ENCODE results near the gene MUCL1.

MUCL1 gene

GRCh38 chr12:54865683-54866324 lies 11.5 kb downstream of the MUCL1 start:
- Histone ChIP-seq H3K18ac (ENCODE audit: low read depth in 1 of 2, low read length in 2 of 2) (no peak overlapping the region), H4K8ac (ENCODE audit: low read length) (no peak overlapping the region), H3K14ac (ENCODE audit: low read length in 2 of 2) (no peak overlapping the region), H3K4me3 (ENCODE audit: insufficient read depth in 1 of 2, low read depth in 1 of 2, low read length in 2 of 2) (no peak overlapping the region), H2BK120ac (ENCODE audit: low read depth, low read length) (no peak overlapping the region), H2BK15ac (ENCODE audit: low read depth, poor library complexity, severe bottlenecking) (no peak overlapping the region), H3K4ac (ENCODE audit: low read depth in 1 of 2, low read length in 2 of 2) (no peak overlapping the region), H4K91ac (ENCODE audit: low read length) (no peak overlapping the region), H3K9ac (ENCODE audit: low read length) (no peak overlapping the region), H3K4me1 (ENCODE audit: control insufficient read depth, insufficient read depth, low read depth, low read length) (no peaks in the 10 kb centered on the region), H2BK12ac (ENCODE audit: low read length in 2 of 2) (no peak overlapping the region), H3K23ac (ENCODE audit: low read length in 2 of 2) (no peak overlapping the region), H3K4me2 (ENCODE audit: low read length, poor library complexity, severe bottlenecking) (no peak overlapping the region), H3K79me1 (replicated peaks; ENCODE audit: low read length, poor library complexity, severe bottlenecking) (no peaks in the 10 kb centered on the region), H3K36me3 (ENCODE audit: control insufficient read depth in 1 of 2, insufficient read depth in 2 of 2, low read depth in 1 of 2, low read length in 2 of 2) (no peaks in the 10 kb centered on the region), H3K27ac (ENCODE audit: low read length, poor library complexity, severe bottlenecking) (no peak overlapping the region), H3K27me3 (ENCODE audit: control insufficient read depth in 1 of 2, insufficient read depth in 1 of 2, low read length in 2 of 2) (no peaks in the 10 kb centered on the region), H2AK5ac (ENCODE audit: low read length, severe bottlenecking) (no peak overlapping the region), H3K9me3 (ENCODE audit: control insufficient read depth, low read length) (no peaks in the 10 kb centered on the region), H2BK5ac (ENCODE audit: low read depth, low read length, poor library complexity, severe bottlenecking) (no peak overlapping the region), H2AFZ (ENCODE audit: low read depth, low read length) (no peak overlapping the region)
- DNase-seq, result no peak
- 85% methylated on average over 4 of the region's 4 CpGs for WGBS

- H3K27ac ChIP-seq (ENCODE audit: low read length, poor library complexity, severe bottlenecking), result no peak overlapping the region
- H3K9me3 ChIP-seq (ENCODE audit: control insufficient read depth, low read length), result no peaks in the 10 kb centered on the region
- no peak overlapping the region for H2BK5ac ChIP-seq (ENCODE audit: low read depth, low read length, poor library complexity, severe bottlenecking)
- no peak for DNase-seq
- H2BK15ac ChIP-seq (ENCODE audit: low read depth, poor library complexity, severe bottlenecking), result no peak overlapping the region
- H3K14ac ChIP-seq (ENCODE audit: low read length in 2 of 2), result no peak overlapping the region
- H3K23ac ChIP-seq (ENCODE audit: low read length in 2 of 2), result no peak overlapping the region
- no peaks in the 10 kb centered on the region for H3K4me1 ChIP-seq (ENCODE audit: control insufficient read depth, insufficient read depth, low read depth, low read length)
- H3K36me3 ChIP-seq (ENCODE audit: control insufficient read depth in 1 of 2, insufficient read depth in 2 of 2, low read depth in 1 of 2, low read length in 2 of 2), result no peaks in the 10 kb centered on the region
- no peaks in the 10 kb centered on the region for H3K27me3 ChIP-seq (ENCODE audit: control insufficient read depth in 1 of 2, insufficient read depth in 1 of 2, low read length in 2 of 2)
- H3K79me1 ChIP-seq (replicated peaks; ENCODE audit: low read length, poor library complexity, severe bottlenecking), result no peaks in the 10 kb centered on the region
- no peak overlapping the region for H3K9ac ChIP-seq (ENCODE audit: low read length)
- no CpG with 5 or more reads among the region's 2 CpGs for whole genome bisulfite sequencing
- no peak overlapping the region for H3K4me2 ChIP-seq (ENCODE audit: low read length, poor library complexity, severe bottlenecking)
- no peak overlapping the region for H4K8ac ChIP-seq (ENCODE audit: low read length)
- H3K18ac ChIP-seq (ENCODE audit: low read depth in 1 of 2, low read length in 2 of 2), result no peak overlapping the region
- H4K91ac ChIP-seq (ENCODE audit: low read length), result no peak overlapping the region
- H2AFZ ChIP-seq (ENCODE audit: low read depth, low read length), result no peak overlapping the region
- no peak overlapping the region for H2BK120ac ChIP-seq (ENCODE audit: low read depth, low read length)
- no peak overlapping the region for H2AK5ac ChIP-seq (ENCODE audit: low read length, severe bottlenecking)
- H2BK12ac ChIP-seq (ENCODE audit: low read length in 2 of 2), result no peak overlapping the region
- H3K4me3 ChIP-seq (ENCODE audit: insufficient read depth in 1 of 2, low read depth in 1 of 2, low read length in 2 of 2), result no peak overlapping the region
- no peak overlapping the region for H3K4ac ChIP-seq (ENCODE audit: low read depth in 1 of 2, low read length in 2 of 2)
Observed at GRCh38 chr12:54868690-54869089, 14.4 kb downstream of the MUCL1 start.

- H3K14ac ChIP-seq (ENCODE audit: low read length in 2 of 2), result no peak overlapping the region
- H3K27me3 ChIP-seq (ENCODE audit: control insufficient read depth in 1 of 2, insufficient read depth in 1 of 2, low read length in 2 of 2), result no peaks in the 10 kb centered on the region
- H3K4me1 ChIP-seq (ENCODE audit: control insufficient read depth, insufficient read depth, low read depth, low read length), result no peaks in the 10 kb centered on the region
- no peak overlapping the region for H2BK5ac ChIP-seq (ENCODE audit: low read depth, low read length, poor library complexity, severe bottlenecking)
- no peak overlapping the region for H3K23ac ChIP-seq (ENCODE audit: low read length in 2 of 2)
- no peak overlapping the region for H3K18ac ChIP-seq (ENCODE audit: low read depth in 1 of 2, low read length in 2 of 2)
- H4K91ac ChIP-seq (ENCODE audit: low read length), result no peak overlapping the region
- no peak overlapping the region for H3K9ac ChIP-seq (ENCODE audit: low read length)
- no peaks in the 10 kb centered on the region for H3K79me1 ChIP-seq (replicated peaks; ENCODE audit: low read length, poor library complexity, severe bottlenecking)
- WGBS, result no CpG with 5 or more reads among the region's 1 CpG
- H2BK12ac ChIP-seq (ENCODE audit: low read length in 2 of 2), result no peak overlapping the region
- H3K4ac ChIP-seq (ENCODE audit: low read depth in 1 of 2, low read length in 2 of 2), result no peak overlapping the region
- H3K4me3 ChIP-seq (ENCODE audit: insufficient read depth in 1 of 2, low read depth in 1 of 2, low read length in 2 of 2), result no peak overlapping the region
- no peak overlapping the region for H3K4me2 ChIP-seq (ENCODE audit: low read length, poor library complexity, severe bottlenecking)
- no peak overlapping the region for H2AFZ ChIP-seq (ENCODE audit: low read depth, low read length)
- H3K27ac ChIP-seq (ENCODE audit: low read length, poor library complexity, severe bottlenecking), result no peak overlapping the region
- no peaks in the 10 kb centered on the region for H3K9me3 ChIP-seq (ENCODE audit: control insufficient read depth, low read length)
- H2AK5ac ChIP-seq (ENCODE audit: low read length, severe bottlenecking), result no peak overlapping the region
- no peak overlapping the region for H2BK120ac ChIP-seq (ENCODE audit: low read depth, low read length)
- DNase-seq, result no peak
- no peak overlapping the region for H4K8ac ChIP-seq (ENCODE audit: low read length)
- H2BK15ac ChIP-seq (ENCODE audit: low read depth, poor library complexity, severe bottlenecking), result no peak overlapping the region
- no peaks in the 10 kb centered on the region for H3K36me3 ChIP-seq (ENCODE audit: control insufficient read depth in 1 of 2, insufficient read depth in 2 of 2, low read depth in 1 of 2, low read length in 2 of 2)
Observed at GRCh38 chr12:54870048-54870447, 15.7 kb downstream of the MUCL1 start.

- H2BK15ac ChIP-seq (ENCODE audit: low read depth, poor library complexity, severe bottlenecking), result no peak overlapping the region
- H4K8ac ChIP-seq (ENCODE audit: low read length), result no peak overlapping the region
- H2BK5ac ChIP-seq (ENCODE audit: low read depth, low read length, poor library complexity, severe bottlenecking), result no peak overlapping the region
- no peak overlapping the region for H3K4me3 ChIP-seq (ENCODE audit: insufficient read depth in 1 of 2, low read depth in 1 of 2, low read length in 2 of 2)
- no peaks in the 10 kb centered on the region for H3K36me3 ChIP-seq (ENCODE audit: control insufficient read depth in 1 of 2, insufficient read depth in 2 of 2, low read depth in 1 of 2, low read length in 2 of 2)
- WGBS, result 87% methylated on average over 3 of the region's 5 CpGs
- H3K4ac ChIP-seq (ENCODE audit: low read depth in 1 of 2, low read length in 2 of 2), result no peak overlapping the region
- no peak overlapping the region for H3K4me2 ChIP-seq (ENCODE audit: low read length, poor library complexity, severe bottlenecking)
- H4K91ac ChIP-seq (ENCODE audit: low read length), result no peak overlapping the region
- H3K23ac ChIP-seq (ENCODE audit: low read length in 2 of 2), result no peak overlapping the region
- H3K14ac ChIP-seq (ENCODE audit: low read length in 2 of 2), result no peak overlapping the region
- H2BK120ac ChIP-seq (ENCODE audit: low read depth, low read length), result no peak overlapping the region
- H2AFZ ChIP-seq (ENCODE audit: low read depth, low read length), result no peak overlapping the region
- no peaks in the 10 kb centered on the region for H3K79me1 ChIP-seq (replicated peaks; ENCODE audit: low read length, poor library complexity, severe bottlenecking)
- H3K9ac ChIP-seq (ENCODE audit: low read length), result no peak overlapping the region
- H3K18ac ChIP-seq (ENCODE audit: low read depth in 1 of 2, low read length in 2 of 2), result no peak overlapping the region
- H3K9me3 ChIP-seq (ENCODE audit: control insufficient read depth, low read length), result no peaks in the 10 kb centered on the region
- no peak for DNase-seq
- H3K27ac ChIP-seq (ENCODE audit: low read length, poor library complexity, severe bottlenecking), result no peak overlapping the region
- H3K27me3 ChIP-seq (ENCODE audit: control insufficient read depth in 1 of 2, insufficient read depth in 1 of 2, low read length in 2 of 2), result no peaks in the 10 kb centered on the region
- H3K4me1 ChIP-seq (ENCODE audit: control insufficient read depth, insufficient read depth, low read depth, low read length), result no peaks in the 10 kb centered on the region
- H2AK5ac ChIP-seq (ENCODE audit: low read length, severe bottlenecking), result no peak overlapping the region
- no peak overlapping the region for H2BK12ac ChIP-seq (ENCODE audit: low read length in 2 of 2)
Observed at GRCh38 chr12:54870617-54871016, 16.3 kb downstream of the MUCL1 start.

Data from mesenchymal stem cell (in vitro differentiated cells and primary cell).